Mesothelial cell of epicardium (in vitro differentiated cells): ENCODE measurements around the gene RNF25. TPM values are rescaled to one million over a fixed set of nuclear protein-coding genes. Genes with fewer than 3 reads are reported as not detected.

Experiments used
- DNase-seq, 2 experiments: peaks; one replicate each; pipeline ENCODE4 v3.0.0; 2021; ENCODE audit warnings: low spot score in 2 of 2; ENCODE audit not compliant: unreplicated experiment in 2 of 2
- H3K27ac Mint-ChIP-seq: 2 replicates; pipeline ENCODE4 v1.8.0; 2021; ENCODE audit warnings: mixed read lengths
- H3K27me3 Mint-ChIP-seq: 2 replicates; pipeline ENCODE4 v1.8.0; 2021; ENCODE audit warnings: low read depth, mixed read lengths
- H3K36me3 Mint-ChIP-seq: 2 replicates; pipeline ENCODE4 v1.8.0; 2021; ENCODE audit warnings: mixed read lengths
- H3K4me1 Mint-ChIP-seq: 2 replicates; pipeline ENCODE4 v1.8.0; 2021; ENCODE audit warnings: mixed read lengths
- H3K4me3 Mint-ChIP-seq: 2 replicates; pipeline ENCODE4 v1.8.0; 2021; ENCODE audit warnings: mild to moderate bottlenecking, moderate library complexity, mixed read lengths
- H3K9me3 Mint-ChIP-seq: 2 replicates; pipeline ENCODE4 v1.8.0; 2021; ENCODE audit warnings: mixed read lengths
- CTCF ChIP-seq: fragments of 200-600 bp; sonication (generic); IDR thresholded peaks from one replicate; pipeline ENCODE4 v1.5.0; 2021; ENCODE audit warnings: antibody characterized with exemption; ENCODE audit not compliant: unreplicated experiment
- total RNA-seq: library from RNA; stranded (reverse); gene quantifications from 3 replicates; pipeline ENCODE4 v1.2.1, GENCODE V29; 2021

RNF25 gene
- total RNA-seq, 1 donor from 2014 or later = 21.8 TPM

- no peak for DNase-seq
- H3K27me3 Mint-ChIP-seq = no peaks in the 10 kb centered on the region
- H3K4me1 Mint-ChIP-seq = no peaks in the 10 kb centered on the region
- H3K36me3 Mint-ChIP-seq = peaks cover 34% of the 10 kb centered on the region
- H3K27ac Mint-ChIP-seq = no peak overlapping the region
- TF ChIP-seq CTCF = no peak
- H3K9me3 Mint-ChIP-seq = no peaks in the 10 kb centered on the region
- H3K4me3 Mint-ChIP-seq = no peak overlapping the region
Measured at GRCh38 chr2:218638372-218638771, 33.4 kb downstream of the RNF25 start.

GRCh38 chr2:218635719-218636118 lies 36.1 kb downstream of the RNF25 start:
- Mint-ChIP-seq H3K27ac (no peak overlapping the region), H3K27me3 (no peaks in the 10 kb centered on the region), H3K4me1 (no peaks in the 10 kb centered on the region), H3K9me3 (no peaks in the 10 kb centered on the region), H3K4me3 (no peak overlapping the region), H3K36me3 (peaks cover 30% of the 10 kb centered on the region)
- TF ChIP-seq CTCF = no peak
- DNase-seq = no peak

GRCh38 chr2:218631837-218632236 lies 40.0 kb downstream of the RNF25 start:
- no peaks in the 10 kb centered on the region for H3K9me3 Mint-ChIP-seq
- no peaks in the 10 kb centered on the region for H3K4me1 Mint-ChIP-seq
- no peak for DNase-seq
- no peak overlapping the region for H3K4me3 Mint-ChIP-seq
- peaks cover 8% of the 10 kb centered on the region for H3K36me3 Mint-ChIP-seq
- no peak overlapping the region for H3K27ac Mint-ChIP-seq
- TF ChIP-seq CTCF = no peak
- no peaks in the 10 kb centered on the region for H3K27me3 Mint-ChIP-seq

GRCh38 chr2:218627939-218628338 lies 43.9 kb downstream of the RNF25 start:
- DNase-seq = no peak
- H3K27me3 Mint-ChIP-seq = no peaks in the 10 kb centered on the region
- no peaks in the 10 kb centered on the region for H3K36me3 Mint-ChIP-seq
- H3K27ac Mint-ChIP-seq = no peak overlapping the region
- H3K9me3 Mint-ChIP-seq = no peaks in the 10 kb centered on the region
- no peak for TF ChIP-seq CTCF
- H3K4me3 Mint-ChIP-seq = no peak overlapping the region
- H3K4me1 Mint-ChIP-seq = peaks cover 4% of the 10 kb centered on the region

GRCh38 chr2:218626369-218626768 lies 45.4 kb downstream of the RNF25 start:
- no peaks in the 10 kb centered on the region for H3K9me3 Mint-ChIP-seq
- no peaks in the 10 kb centered on the region for H3K36me3 Mint-ChIP-seq
- H3K4me3 Mint-ChIP-seq = no peak overlapping the region
- no peak for TF ChIP-seq CTCF
- DNase-seq = no peak
- H3K27me3 Mint-ChIP-seq = no peaks in the 10 kb centered on the region
- no peak overlapping the region for H3K27ac Mint-ChIP-seq
- peaks cover 7% of the 10 kb centered on the region for H3K4me1 Mint-ChIP-seq

- H3K4me1 Mint-ChIP-seq = peaks cover 7% of the 10 kb centered on the region
- H3K27ac Mint-ChIP-seq = peak overlapping the region; percentile 37
- H3K36me3 Mint-ChIP-seq = no peaks in the 10 kb centered on the region
- H3K9me3 Mint-ChIP-seq = no peaks in the 10 kb centered on the region
- no peak for TF ChIP-seq CTCF
- H3K4me3 Mint-ChIP-seq = no peak overlapping the region
- DNase-seq = no peak
- H3K27me3 Mint-ChIP-seq = no peaks in the 10 kb centered on the region
Measured at GRCh38 chr2:218623366-218623705, 48.5 kb downstream of the RNF25 start.
